ENCODE results near the gene PIK3R3.

Gene PIK3R3

DNA sequence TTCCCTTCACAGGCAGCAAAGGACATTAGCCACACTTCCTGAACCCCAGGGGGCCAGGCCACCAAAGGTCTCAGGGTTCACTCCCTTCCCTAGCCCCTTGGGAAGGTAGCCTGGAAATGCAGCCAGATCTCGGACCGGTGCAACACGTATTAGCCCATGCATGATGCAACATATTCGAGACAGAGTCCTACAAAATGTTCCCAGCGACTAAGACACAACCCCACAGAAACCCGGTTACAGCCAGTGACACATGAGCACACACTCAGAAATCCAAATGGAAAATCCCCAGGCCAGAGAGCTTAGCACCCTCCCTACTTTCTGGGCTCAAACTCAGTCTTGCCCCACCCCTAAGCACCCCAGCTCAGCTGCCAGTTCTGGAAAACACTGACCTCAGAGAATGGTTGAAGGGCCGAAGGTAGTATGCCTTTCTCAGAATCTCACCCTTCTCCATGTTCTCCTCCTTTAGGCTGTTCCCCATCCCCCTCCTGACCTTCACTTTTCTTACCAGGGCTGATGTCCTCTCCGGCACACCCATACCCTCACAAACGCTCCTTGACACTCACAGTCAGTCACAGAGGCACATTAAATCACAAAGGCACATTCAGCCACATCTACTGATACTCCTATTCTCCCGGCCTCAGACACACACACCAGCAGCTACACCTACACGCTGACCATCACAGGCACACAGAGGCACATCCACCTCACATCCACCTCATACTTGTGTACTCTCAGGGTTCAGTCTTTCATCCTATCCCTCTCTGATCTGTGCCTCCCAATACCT, 42.2 kb upstream of the PIK3R3 start, which contains the start of gene TSPAN1:
Gene TSPAN1 (plus strand): TSS at position 640 of the 784 bp plus-strand sequence. CDS start 6,021 bp downstream, outside the sequence.
- no peaks in the 10 kb centered on the region for H3K79me2 ChIP-seq (ENCODE audit: insufficient read depth, low read length)
- H3F3A ChIP-seq (ENCODE audit: insufficient read depth): no peaks in the 10 kb centered on the region
- no peaks in the 10 kb centered on the region for H3K36me3 ChIP-seq (ENCODE audit: low read length)
- H3K27ac ChIP-seq (ENCODE audit: low read depth, low read length): no peak within 1 kb of the TSS
- H3K9me3 ChIP-seq (ENCODE audit: insufficient read depth, low read length): no peaks in the 10 kb centered on the region
- H3K9ac ChIP-seq (ENCODE audit: low read length): no peak within 1 kb of the TSS
- TF ChIP-seq CTCF (IDR thresholded peaks at IDR 0.05; ENCODE audit: insufficient read depth, low read length, poor library complexity, severe bottlenecking) (no peak), EZH2phosphoT487 (conservative IDR thresholded peaks at IDR 0.05; ENCODE audit: low read length) (no peak)
- H2AFZ ChIP-seq (ENCODE audit: low read depth, low read length, severe bottlenecking): no peak within 1 kb of the TSS
- no peak within 1 kb of the TSS for H3K4me2 ChIP-seq (ENCODE audit: low read depth, low read length, poor library complexity, severe bottlenecking)
- no peaks in the 10 kb centered on the region for H4K20me1 ChIP-seq (ENCODE audit: low read depth, low read length)
- H3K4me3 ChIP-seq (ENCODE audit: insufficient read depth, low read length, poor library complexity, severe bottlenecking): no peak within 1 kb of the TSS
- H3K9me2 ChIP-seq (replicated peaks; ENCODE audit: insufficient read depth, low read length): no peaks in the 10 kb centered on the region
- H3K27me3 ChIP-seq (ENCODE audit: low read length): no peaks in the 10 kb centered on the region

DNA sequence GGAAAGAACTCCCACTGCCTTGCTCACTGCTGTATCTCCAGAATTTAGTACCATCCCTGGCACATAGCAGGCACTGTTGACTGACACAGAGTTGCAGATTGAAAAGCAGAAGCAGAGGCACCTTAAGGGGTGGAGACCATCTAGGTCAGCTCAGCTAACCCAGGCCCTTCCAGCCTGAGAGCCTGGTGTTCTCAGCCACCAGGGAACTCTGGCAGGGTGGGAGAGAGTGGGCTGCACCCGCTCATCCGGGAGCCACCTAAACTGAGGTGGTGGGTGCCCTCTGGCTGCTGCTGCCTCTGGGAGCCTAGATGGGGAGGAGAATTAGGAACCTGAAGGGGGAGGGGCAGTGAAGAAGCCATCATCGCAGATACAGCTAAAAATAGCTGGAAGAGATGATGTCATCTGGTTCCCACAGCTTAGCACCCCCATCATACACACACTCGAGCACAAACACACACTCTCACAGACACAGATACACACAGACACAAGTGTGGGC, 41.0 kb upstream of the PIK3R3 start:
- Histone ChIP-seq H3K79me2 (ENCODE audit: insufficient read depth, low read length) (no peaks in the 10 kb centered on the region), H3K36me3 (ENCODE audit: low read length) (no peaks in the 10 kb centered on the region), H2AFZ (ENCODE audit: low read depth, low read length, severe bottlenecking) (no peak overlapping the region), H3K4me3 (ENCODE audit: insufficient read depth, low read length, poor library complexity, severe bottlenecking) (no peak overlapping the region), H3K9ac (ENCODE audit: low read length) (no peak overlapping the region), H3K27ac (ENCODE audit: low read depth, low read length) (no peak overlapping the region), H3K9me2 (replicated peaks; ENCODE audit: insufficient read depth, low read length) (no peaks in the 10 kb centered on the region), H3K27me3 (ENCODE audit: low read length) (no peaks in the 10 kb centered on the region), H4K20me1 (ENCODE audit: low read depth, low read length) (no peaks in the 10 kb centered on the region), H3K9me3 (ENCODE audit: insufficient read depth, low read length) (no peaks in the 10 kb centered on the region), H3K4me2 (ENCODE audit: low read depth, low read length, poor library complexity, severe bottlenecking) (no peak overlapping the region), H3F3A (ENCODE audit: insufficient read depth) (no peaks in the 10 kb centered on the region)
- TF ChIP-seq EZH2phosphoT487 (conservative IDR thresholded peaks at IDR 0.05; ENCODE audit: low read length) (no peak), CTCF (IDR thresholded peaks at IDR 0.05; ENCODE audit: insufficient read depth, low read length, poor library complexity, severe bottlenecking) (no peak)

DNA sequence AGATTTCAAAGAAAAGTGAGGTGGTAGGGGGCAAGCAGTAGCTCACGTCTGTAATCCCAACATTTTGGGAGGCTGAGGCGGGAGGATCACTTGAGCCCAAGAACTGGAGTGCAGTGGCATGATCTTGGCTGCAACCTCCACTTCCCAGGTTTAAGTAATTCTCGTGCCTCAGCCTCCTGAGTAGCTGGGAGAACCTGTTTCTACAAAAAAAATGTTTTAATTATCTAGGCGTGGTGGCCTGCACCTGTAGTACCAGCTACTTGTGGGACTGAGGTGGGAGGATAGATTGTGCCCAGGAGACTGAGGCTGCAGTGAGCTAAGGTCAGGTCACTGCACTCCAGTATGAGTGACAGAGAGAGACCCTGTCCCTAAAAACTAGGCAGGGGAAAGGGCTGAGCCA, 39.9 kb upstream of the PIK3R3 start:
- TF ChIP-seq EZH2phosphoT487 (conservative IDR thresholded peaks at IDR 0.05; ENCODE audit: low read length) (no peak), CTCF (IDR thresholded peaks at IDR 0.05; ENCODE audit: insufficient read depth, low read length, poor library complexity, severe bottlenecking) (no peak)
- Histone ChIP-seq H2AFZ (ENCODE audit: low read depth, low read length, severe bottlenecking) (no peak overlapping the region), H3K36me3 (ENCODE audit: low read length) (no peaks in the 10 kb centered on the region), H3K79me2 (ENCODE audit: insufficient read depth, low read length) (no peaks in the 10 kb centered on the region), H3K4me2 (ENCODE audit: low read depth, low read length, poor library complexity, severe bottlenecking) (no peak overlapping the region), H3K27me3 (ENCODE audit: low read length) (no peaks in the 10 kb centered on the region), H3F3A (ENCODE audit: insufficient read depth) (no peaks in the 10 kb centered on the region), H4K20me1 (ENCODE audit: low read depth, low read length) (no peaks in the 10 kb centered on the region), H3K9me3 (ENCODE audit: insufficient read depth, low read length) (no peaks in the 10 kb centered on the region), H3K9me2 (replicated peaks; ENCODE audit: insufficient read depth, low read length) (no peaks in the 10 kb centered on the region), H3K9ac (ENCODE audit: low read length) (no peak overlapping the region), H3K27ac (ENCODE audit: low read depth, low read length) (no peak overlapping the region), H3K4me3 (ENCODE audit: insufficient read depth, low read length, poor library complexity, severe bottlenecking) (no peak overlapping the region)
